Measurements from ENCODE around the gene DACH1.

The DACH1 gene

DNA sequence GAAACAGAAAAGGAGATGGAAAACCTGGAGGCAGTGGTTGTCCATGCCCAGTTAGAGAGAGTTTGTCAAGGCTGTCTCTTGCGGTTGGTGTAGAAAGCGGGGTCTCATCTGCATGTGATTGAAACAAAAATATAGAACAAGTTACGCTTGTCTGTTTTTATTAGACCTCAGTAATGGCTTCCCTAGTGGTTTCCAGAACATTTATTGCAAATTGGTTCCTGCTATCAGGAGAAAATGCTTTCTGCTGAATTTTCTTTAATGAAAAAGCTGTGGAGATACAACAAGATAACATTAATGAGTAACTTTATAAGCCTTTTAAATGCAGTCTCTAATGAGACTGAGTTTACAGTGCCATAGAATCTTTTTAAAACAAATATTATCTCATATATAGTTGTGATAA, 378.0 kb downstream of the DACH1 start:
- no peak for DNase-seq (ENCODE audit: low read depth)

DNA sequence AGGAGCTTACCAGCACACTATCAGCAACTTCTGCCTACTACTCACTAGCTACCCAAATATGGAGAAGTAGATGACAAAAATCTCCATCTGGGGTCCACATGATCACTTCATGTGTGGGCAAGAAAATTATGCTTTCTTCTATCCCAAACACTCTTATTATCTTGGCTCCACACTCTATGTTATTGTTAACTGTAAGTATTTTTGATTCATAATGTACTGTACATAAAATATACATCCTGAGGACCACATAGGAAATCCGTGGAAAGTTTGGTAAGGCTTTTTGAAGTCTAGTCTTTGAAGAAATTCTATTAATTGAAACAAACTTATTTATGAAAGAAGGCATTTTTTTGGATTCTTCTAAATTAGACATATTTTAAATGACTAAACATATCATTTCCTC, 378.8 kb downstream of the DACH1 start:
- DNase-seq (ENCODE audit: low read depth): no peak

DNA sequence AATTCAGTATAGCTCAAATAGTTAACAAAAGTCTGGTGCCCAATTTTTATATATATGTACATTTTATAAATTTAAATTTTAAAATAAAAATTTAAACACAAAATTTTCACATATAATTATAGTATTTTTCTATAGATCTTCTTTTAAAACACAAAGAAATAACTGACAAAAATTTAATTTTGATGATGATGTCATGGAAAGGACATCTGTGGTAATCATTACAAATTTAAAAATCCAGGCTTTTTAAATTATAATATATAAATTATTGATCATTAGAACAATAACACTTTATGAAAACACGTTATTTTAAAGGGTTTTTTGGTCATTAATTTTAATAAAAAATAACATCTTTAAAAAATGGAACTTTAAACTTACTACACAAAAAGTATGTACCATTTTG, 381.1 kb downstream of the DACH1 start:
- no peak for DNase-seq (ENCODE audit: low read depth)

DNA sequence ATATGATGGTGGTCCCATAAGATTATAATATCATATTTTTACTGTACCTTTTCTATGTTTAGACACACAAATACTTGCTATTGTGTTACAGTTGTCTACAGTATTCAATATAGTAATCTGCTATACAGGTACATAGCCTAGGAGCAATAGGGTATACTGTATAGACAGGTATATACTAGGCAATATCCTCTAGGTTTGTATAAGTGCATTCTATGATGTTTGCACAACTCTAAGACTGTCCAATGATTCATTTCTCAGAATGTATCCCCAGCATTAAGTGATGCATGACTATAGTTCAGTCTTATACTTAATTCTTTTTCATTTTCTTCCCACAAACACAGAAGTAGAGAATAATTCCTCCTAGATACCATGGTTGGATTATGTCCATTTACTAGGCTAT, 383.3 kb downstream of the DACH1 start:
- DNase-seq (ENCODE audit: low read depth): no peak

DNA sequence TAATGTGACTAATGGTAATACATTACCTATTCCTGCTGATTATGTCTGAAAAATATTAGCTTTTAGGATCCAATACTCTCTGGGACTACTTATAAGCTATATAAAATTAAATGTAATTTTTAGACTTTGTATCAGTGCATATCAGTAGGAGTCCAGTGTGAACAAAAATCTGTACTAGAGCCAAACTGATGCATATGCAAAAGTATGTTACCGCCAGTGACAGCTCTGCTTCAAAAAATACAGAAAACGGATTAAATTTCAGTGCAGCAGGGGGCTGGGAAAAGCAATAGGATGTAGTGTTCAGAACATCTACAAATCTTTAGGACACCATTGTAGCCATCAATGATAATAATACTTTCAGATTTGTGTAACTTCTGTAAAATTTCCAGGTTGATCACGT, 385.5 kb downstream of the DACH1 start:
- DNase-seq (ENCODE audit: low read depth): no peak

DNA sequence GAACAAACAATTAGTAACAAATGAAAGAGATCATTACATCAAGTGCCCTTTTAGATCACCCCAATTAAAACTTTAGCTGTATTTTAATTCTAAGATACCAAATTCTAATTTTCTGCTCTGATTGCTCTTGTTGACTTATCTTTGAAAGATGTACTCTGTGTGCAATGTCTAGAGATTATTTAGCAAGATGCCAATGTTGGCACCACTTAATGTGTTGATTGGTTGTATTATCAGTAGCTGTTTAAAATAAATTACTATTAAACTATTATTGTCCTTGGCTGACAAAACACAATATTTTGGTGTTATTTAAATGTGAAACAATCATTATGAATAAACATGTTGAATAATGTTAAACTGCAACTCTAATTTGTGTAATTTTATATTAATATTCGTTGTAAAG, 386.0 kb downstream of the DACH1 start:
- DNase-seq (ENCODE audit: low read depth): no peak

DNA sequence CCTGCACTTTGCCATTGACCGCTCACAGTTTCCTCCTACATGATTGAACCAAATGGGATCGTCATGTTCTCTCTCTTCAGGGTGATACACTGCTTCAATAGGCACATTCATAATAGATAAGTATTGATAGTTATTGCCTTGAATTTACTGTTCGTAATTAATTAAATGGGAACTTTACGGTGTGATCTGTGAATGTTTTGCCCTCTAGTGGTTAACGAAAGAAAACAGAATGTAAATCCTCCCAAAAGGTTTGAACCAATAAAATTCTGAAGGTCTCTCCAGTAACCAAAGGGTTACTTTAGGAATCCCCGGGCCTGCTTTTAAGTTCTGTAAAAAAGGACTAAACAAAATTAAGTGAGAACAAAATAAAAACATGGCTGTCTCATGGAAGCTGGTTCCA, 389.3 kb downstream of the DACH1 start:
- no peak for DNase-seq (ENCODE audit: low read depth)

DNA sequence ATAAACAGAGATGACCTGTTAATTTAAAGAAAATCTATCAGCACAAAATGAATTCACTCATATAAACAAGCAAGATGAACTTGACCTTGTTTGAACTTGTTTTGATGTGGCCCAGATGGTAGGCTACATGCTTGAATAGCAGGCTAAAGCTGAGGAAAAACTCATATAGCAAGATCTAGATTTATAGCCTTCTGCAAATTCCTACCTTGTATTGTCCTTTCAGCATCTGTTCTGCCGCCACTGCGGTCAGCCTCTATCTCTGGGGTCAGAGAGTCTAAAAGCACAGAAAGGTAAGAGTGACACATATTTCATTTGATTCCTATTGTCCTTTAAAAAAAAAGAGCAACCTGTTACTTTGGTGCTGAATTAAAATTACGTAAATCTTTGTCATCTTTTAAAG, 392.1 kb downstream of the DACH1 start:
- DNase-seq (ENCODE audit: low read depth): no peak

DNA sequence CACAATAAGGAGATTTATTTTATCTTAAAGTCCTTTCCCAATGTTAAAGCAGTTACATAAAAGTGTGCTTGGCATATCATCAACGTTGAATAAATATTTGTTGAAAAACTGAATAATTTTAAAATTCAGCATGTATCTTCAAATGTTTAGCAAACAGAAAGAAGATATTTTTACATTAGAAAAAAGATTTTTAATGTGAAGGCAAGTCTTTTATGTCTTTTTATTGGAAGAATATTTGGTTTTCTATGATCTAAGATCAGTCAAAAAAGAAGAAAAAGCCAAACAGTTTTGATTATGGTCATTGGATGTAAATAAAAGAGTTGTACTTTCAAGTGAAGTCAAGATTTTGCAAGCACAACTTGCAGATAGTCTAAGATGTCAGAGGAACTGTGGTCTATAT, 397.4 kb downstream of the DACH1 start:
- no peak for DNase-seq (ENCODE audit: low read depth)

DNA sequence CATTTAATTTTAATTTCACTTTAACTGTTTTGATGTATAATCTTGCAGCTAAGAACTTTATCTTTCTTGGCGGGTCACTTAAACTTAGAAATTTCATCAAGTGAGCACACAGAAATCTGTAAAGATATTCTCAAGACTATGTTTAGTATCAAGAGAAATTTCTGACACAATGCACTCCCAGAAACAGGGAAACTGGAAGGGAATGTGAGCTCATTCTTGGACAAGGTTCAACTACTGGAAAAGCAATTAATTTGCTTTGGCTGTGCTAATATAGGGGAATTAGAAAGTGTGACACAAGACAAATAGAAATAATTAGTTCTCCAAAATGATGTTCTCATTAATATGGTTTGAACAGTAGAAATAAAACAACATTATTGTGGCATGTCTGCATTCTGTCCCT, 402.3 kb downstream of the DACH1 start:
- no peak for DNase-seq (ENCODE audit: low read depth)

DNA sequence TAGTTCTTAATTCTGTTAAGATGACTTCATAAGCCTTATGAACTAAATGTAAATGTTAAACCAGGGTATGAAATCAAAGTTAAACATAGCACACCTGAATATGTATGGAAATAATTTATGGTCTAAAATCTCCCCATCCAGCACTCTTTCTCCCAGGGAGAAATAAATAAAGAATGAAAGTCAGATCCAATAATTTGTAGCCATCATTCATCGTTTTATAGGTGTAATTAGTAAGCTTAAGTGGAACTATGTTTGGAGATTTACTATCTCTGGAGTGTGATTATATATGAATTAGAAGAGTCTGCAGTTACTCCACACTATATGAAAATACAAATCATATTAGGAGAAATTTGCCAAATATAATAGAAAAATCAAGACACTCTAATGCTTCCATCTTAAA, 405.1 kb downstream of the DACH1 start:
- DNase-seq (ENCODE audit: low read depth): no peak

DNA sequence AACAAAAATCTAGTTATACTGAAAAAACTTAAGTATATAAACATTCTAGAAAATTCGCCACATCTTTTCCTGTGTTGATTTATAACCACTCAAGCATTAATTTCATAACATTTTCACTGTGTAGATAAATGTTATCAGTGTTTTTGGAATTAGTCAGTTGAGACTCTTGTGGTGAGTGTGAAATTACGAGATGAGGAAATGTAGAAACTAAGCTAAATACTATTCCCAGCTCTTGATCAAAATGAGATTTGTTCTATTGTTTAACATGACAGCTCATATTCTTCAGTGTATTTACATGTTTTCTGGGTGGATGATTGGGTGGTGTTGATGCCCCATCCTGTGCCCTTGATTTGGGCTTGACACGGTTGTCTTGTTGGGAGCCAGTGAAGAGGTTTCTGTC, 406.8 kb downstream of the DACH1 start:
- no peak for DNase-seq (ENCODE audit: low read depth)

DNA sequence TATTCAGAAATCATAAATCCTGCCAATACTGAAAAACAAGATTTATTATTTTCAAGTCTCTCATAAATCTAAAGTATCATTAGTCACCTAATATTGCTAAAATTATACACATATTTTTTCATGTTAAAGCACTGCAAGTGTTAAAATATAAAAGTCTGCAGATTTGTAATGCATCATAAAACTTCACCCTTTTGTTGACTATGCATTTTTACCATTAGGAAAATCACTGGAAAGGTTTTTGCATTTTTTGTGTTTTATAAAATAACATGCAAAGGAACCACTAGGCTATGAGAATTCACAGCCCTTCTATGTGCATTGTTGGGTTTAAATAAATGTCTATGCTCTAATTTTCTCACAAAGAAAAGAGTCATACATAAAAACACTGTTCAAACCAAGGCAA, 407.3 kb downstream of the DACH1 start:
- no peak for DNase-seq (ENCODE audit: low read depth)

DNA sequence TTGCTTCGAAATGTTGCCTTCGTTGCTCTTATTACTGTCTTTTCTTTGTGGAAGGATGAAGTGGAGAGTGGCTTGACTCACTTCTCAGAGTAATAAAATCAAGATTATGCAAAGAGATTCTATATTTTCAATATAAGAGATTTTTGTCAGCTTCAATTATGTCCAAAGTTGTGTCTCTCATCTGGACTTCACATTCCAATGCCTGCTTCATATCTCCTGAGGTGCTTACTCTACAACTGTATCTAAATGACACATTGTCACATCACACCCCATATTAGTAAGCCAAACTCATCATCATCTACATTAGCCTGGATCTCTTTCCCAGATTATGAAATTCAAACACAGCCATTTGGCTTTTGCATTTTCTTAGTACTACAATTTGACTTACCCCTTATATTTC, 409.4 kb downstream of the DACH1 start:
- DNase-seq (ENCODE audit: low read depth): no peak

DNA sequence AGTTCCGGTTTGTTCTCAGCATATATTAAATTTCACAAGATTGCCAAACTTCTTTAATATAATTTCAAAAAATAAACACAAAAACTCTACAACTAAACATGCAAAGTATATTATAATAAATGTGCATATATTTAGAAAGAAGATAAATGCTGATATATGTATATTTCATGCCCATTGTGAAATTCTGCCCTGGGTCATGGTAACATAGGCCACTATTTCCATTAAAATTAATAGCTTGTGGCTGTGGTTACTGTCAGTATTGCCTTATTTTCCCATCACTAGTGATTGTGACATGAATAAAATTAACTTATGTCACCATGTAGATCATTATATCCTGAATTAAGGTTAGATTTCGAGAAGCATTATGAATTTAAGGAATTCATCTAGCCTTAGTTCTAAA, 410.9 kb downstream of the DACH1 start:
- DNase-seq (ENCODE audit: low read depth): no peak

DNA sequence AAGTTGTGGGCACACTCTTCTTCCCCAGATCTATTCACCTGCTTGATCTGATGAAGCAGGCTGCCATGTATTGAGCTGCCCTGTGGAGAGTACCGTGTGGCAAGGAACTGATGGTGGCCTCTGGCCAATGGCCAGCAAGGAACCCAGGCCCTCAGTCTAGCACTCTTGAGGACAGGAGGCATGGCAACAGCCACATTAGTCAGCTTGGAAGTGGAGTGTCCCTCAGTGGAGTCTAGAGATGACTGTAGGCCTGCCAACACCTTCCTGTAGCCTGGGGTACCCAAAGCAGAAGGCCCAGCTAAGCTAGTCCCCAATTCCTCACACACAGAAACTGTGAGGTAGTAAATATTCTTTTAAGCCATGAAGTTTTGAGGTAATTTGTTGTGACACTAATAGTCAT, 412.5 kb downstream of the DACH1 start:
- no peak for DNase-seq (ENCODE audit: low read depth)

DNA sequence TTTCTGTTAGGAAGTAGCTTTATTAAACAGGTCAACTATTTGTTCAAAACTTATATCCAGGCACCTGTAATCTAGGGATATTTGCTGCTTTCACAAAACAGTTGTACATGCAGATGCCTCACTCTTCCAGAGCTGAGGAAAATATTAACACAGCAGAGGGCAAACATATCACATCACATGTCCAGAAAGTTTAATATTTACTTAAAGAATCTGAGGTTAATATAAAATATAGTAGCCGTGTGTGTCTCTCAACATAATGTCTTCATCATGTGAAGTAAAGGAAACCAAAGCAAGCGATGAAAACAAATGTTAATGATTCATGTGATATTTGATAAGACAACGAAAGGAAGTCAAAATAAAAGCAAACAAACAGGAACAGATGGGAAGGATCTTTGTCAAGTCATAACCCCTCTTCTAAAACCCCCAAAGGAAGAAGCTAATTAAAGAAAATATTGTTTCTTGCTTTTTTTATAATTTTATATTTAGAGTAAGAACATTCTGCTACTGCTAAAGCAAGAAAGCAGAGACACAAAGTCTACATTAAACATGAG, 418.8 kb downstream of the DACH1 start:
- no peak for DNase-seq (ENCODE audit: low read depth)

DNA sequence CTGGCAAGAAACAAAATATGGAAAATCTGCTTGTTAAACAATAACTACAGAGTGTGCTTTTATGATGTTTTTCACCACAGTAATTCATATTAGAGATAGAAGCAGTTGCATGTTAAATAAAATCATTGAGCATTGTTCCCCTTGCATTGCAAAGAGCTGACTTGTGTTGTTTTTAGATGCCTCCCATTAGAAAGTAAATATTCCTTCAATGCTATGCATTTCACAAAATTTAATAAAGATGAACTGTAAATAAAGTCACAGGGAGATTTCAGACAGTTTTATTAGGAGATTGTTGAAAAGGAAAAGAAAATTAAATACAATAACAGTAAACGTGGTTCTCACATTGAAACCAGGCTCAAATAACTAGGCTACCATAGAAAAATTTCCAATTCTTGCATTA, 429.3 kb downstream of the DACH1 start:
- DNase-seq (ENCODE audit: low read depth): no peak

DNA sequence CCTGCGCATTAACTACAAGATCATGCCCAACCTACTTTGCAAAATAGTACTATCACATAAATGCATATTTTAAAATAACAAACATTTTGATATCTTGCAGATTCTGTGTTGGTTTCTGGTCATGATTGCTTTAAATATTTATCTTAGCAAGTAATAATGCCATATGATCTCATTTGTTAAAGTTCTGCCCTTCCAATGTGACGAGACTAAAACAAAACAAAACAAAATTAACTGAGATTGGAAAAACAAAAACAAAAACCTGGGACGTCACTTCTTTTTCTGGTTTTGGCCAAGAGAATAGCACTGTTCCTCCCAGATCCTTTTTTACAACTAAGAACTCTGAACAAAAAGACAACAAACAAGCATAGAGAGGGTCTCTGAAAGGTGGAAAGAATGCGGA, 436.3 kb downstream of the DACH1 start:
- DNase-seq (ENCODE audit: low read depth): no peak

DNA sequence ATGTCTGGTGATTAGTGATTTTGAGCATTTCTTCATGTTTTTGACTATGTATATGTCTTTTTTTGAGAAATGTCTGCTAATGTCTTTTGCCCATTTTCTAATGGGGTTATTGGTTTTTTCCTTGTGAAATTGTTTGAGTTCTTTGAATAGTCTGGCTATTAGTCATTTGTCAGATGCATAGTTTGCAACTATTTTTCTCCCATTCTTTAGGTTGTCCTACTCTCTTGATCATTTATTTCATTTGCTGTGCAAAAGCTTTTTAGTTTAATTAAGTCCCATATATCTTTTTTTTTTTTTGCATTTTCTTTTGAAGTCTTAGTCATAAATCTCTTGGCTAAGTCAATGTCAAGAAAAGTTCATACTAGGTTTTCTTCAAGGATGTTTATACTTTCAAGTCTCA, 449.8 kb downstream of the DACH1 start:
- no peak for DNase-seq (ENCODE audit: low read depth)

DNA sequence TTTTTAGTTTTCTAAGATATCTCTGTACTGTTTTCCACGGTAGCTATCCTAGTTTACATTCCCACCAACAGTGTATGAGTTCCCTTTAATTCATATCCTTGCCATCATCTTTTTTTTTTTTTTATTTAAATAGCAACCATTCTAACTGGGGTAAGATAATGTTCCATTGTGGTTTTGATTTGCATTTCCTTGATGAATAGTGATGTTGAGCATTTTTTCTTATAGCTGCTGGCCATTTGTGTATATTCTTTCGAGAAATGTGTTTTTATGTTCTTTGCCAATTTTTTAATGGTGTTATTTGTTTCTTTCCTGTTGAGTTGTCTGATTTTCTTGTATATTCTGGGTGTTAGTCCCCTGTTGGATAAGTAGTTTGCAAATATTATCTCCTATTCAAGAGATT, 454.8 kb downstream of the DACH1 start:
- no peak for DNase-seq (ENCODE audit: low read depth)

DNA sequence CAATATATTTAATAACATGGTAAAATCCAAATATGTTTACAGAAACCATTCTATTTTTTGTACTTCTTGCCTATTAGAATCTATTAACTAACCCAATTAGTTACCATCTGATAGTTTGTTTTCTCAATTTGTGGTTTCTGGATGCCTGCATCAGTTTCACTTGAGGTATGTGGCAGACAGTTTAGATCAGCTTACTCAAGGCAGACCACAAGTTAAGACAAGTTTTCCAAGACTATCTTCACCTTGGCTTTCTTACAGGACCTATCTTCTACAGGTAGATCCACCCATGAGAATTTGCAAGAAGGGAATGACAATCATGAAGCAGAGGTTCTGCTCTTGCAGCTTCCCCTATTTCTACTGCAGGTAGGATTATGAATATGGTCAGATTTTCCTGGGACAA, 458.6 kb downstream of the DACH1 start:
- no peak for DNase-seq (ENCODE audit: low read depth)

DNA sequence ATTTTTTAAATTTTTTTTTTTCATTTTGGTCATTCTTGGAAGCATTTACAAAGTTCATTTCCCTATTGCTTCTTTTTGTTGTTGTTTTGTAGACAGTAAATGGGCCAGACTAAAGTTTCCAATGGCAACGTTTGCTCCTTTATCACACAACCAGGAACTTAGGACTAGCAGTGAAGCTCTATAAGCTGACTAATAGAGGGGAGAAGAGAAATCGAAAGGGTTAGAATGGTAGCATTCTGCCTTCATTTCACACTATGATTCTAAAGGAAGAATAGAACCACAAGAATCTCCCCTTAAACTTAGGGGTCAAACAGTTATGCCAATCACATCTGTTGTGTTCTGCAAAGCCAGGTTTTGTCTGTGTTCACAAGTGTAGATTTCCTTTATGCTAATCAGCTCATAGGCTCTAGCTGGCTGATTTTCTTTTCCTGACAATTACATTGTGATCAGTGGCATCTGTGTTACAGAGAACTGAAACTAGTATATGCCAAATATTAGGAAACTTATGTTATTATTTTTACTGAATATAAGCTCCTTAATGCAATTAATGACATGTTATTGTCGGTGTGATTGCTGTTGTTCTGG, 467.3 kb downstream of the DACH1 start:
- no peak for DNase-seq (ENCODE audit: low read depth)

DNA sequence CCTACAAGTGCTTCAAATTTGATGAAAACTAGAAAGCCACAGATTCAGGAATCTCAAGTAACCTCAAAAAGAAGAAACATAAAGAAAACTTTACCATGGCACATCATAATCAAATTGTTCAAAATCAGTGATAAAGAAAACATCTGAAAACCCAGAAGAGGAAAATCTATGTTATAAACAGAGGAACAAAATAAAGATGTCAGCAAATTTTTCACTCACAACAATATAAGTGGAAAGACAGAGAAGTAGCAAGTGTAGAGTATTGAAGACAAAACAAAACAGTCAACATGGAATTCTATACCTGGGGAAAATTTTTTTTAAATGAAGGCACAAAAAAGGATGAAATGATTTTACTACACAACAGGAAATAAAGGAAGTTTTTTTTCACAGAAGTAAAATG, 470.9 kb downstream of the DACH1 start:
- DNase-seq (ENCODE audit: low read depth): no peak

DNA sequence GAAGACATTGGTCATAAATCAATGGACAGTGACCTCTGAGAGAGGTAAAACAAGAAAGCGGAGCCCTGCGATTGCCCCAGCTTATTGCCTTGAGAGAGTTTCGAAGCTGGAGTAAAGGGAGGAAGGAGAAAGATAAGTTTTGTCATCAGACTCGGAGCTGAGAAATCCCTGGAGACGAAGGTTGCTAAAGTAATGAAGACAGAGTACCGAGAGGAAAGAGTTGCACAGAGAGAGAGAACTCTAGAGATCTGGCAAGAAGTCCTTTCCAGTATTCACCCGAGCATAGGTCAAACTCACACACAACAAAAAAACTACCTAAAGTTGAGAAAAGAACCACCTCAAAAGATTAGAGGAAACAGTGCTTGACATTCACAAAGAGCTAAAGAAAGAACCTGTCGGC, 472.0 kb downstream of the DACH1 start:
- no peak for DNase-seq (ENCODE audit: low read depth)
